Sigmoid colon (tissue), 4 donors: Measurements from ENCODE around the gene PEX10.

Experiments used
- CTCF ChIP-seq, 4 experiments: fragments of 450-650 bp in 3 of 4; fragments of 200-600 bp in 1 of 4; IDR thresholded peaks; one replicate each; pipeline ENCODE4 v1.5.1; 2016 to 2019; ENCODE audit warnings: antibody characterized with exemption in 4 of 4, mild to moderate bottlenecking in 3 of 4, moderate library complexity in 2 of 4
- EP300 ChIP-seq, 4 donors: sonication (generic); formaldehyde crosslinking; IDR thresholded peaks; one replicate each; pipeline ENCODE4 v1.6.1; 2017; ENCODE audit warnings: antibody characterized with exemption in 4 of 4
- POLR2A ChIP-seq, 2 donors: fragments of 450-650 bp; IDR thresholded peaks; one replicate each; pipeline ENCODE4 v1.6.1; 2016; ENCODE audit warnings: antibody characterized with exemption in 2 of 2, mild to moderate bottlenecking in 2 of 2, moderate library complexity in 2 of 2

- TF ChIP-seq CTCF (IDR thresholded peaks at IDR 0.05) (no peak), POLR2A (IDR thresholded peaks at IDR 0.05) (no peak), EP300 (IDR thresholded peaks at IDR 0.05) (no peak)
Measured at GRCh38 chr1:2408859-2409276, 3.5 kb downstream of the PEX10 start.
